H1 (cell line): ENCODE measurements around the gene TMEM252. TPM values are rescaled to one million over a fixed set of nuclear protein-coding genes. Genes with fewer than 3 reads are reported as not detected.

ENCODE experiments used
- CTCF ChIA-PET: fragments of 300-600 bp; sonication (Branson Sonifier 250); formaldehyde crosslinking; loops from one replicate; lab custom pipeline; 2021; ENCODE audit not compliant: partially characterized antibody; lab: Charles Lee
- POLR2A ChIA-PET: fragments of 300-600 bp; sonication (Branson Sonifier 250); formaldehyde crosslinking; loops from one replicate; lab custom pipeline; 2021; ENCODE audit warnings: inconsistent platforms; ENCODE audit not compliant: partially characterized antibody; lab: Charles Lee
- DNase-seq, 2 experiments: peaks; one replicate each; pipeline versions ENCODE4 v3.0.0 to v3.0.0-alpha.2; 2010 to 2022; ENCODE audit warnings: low spot score in 2 of 2, low read depth in 1 of 2, mixed read lengths in 1 of 2
- FAIRE-seq: peaks from 2 replicates; lab custom pipeline; 2011; peaks lifted over from hg19 to GRCh38; lab: Jason Lieb, UNC
- H2AFZ ChIP-seq: 2 replicates; pipeline ENCODE4 v1.8.1; 2012; ENCODE audit warnings: low read length, inconsistent platforms
- H2AK5ac ChIP-seq: 2 replicates; pipeline ENCODE4 v1.6.1; 2013; ENCODE audit warnings: low read depth, low read length
- H2BK120ac ChIP-seq: replicated peaks from 2 replicates; pipeline ENCODE3; 2013; ENCODE audit warnings: low read depth, low read length, inconsistent platforms
- H2BK12ac ChIP-seq: 2 replicates; pipeline ENCODE4 v1.6.1; 2013; ENCODE audit warnings: low read depth, low read length
- H2BK15ac ChIP-seq: 2 replicates; pipeline ENCODE4 v1.6.1; 2013; ENCODE audit warnings: low read length
- H2BK20ac ChIP-seq: 2 replicates; pipeline ENCODE4 v1.6.1; 2013; ENCODE audit warnings: low read length
- H2BK5ac ChIP-seq: 2 replicates; pipeline ENCODE4 v1.6.1; 2013; ENCODE audit warnings: low read depth, low read length
- H3K14ac ChIP-seq: 2 replicates; pipeline ENCODE4 v1.6.1; 2013; ENCODE audit warnings: inconsistent platforms; ENCODE audit not compliant: insufficient read length
- H3K18ac ChIP-seq: 2 replicates; pipeline ENCODE4 v1.6.1; 2013; ENCODE audit warnings: low read length; ENCODE audit errors: extremely low read depth
- H3K23ac ChIP-seq: 2 replicates; pipeline ENCODE4 v1.6.1; 2013; ENCODE audit warnings: inconsistent platforms; ENCODE audit not compliant: insufficient read length
- H3K23me2 ChIP-seq: 2 replicates; pipeline ENCODE4 v1.6.1; 2013; ENCODE audit warnings: low read depth, low read length
- H3K27ac ChIP-seq: 2 replicates; pipeline ENCODE4 v1.6.1; 2011; ENCODE audit warnings: low read depth, low read length, inconsistent platforms
- H3K27me3 ChIP-seq, 4 experiments: replicated peaks in 1 of 4; 1 replicate in 1 of 4; 2 replicates in 3 of 4; pipeline versions ENCODE4 v1.6.1 to v1.8.1; 2011 to 2013; ENCODE audit warnings: low read length in 3 of 4, mild to moderate bottlenecking in 3 of 4, inconsistent platforms in 2 of 4, mixed read lengths in 2 of 4, moderate library complexity in 1 of 4; ENCODE audit not compliant: control insufficient read depth in 3 of 4, insufficient read depth in 3 of 4; ENCODE audit errors: extremely low read depth in 1 of 4
- H3K36me3 ChIP-seq, 4 experiments: 2 replicates each; pipeline versions ENCODE4 v1.6.1 to v1.8.1; 2011 to 2013; ENCODE audit warnings: mild to moderate bottlenecking in 4 of 4, low read length in 3 of 4, moderate library complexity in 2 of 4, control low read depth in 1 of 4, inconsistent platforms in 1 of 4; ENCODE audit not compliant: insufficient read depth in 4 of 4, control insufficient read depth in 2 of 4
- H3K4ac ChIP-seq: replicated peaks from 2 replicates; pipeline ENCODE3; 2013; ENCODE audit warnings: low read length, low read depth, mixed read lengths, inconsistent platforms; ENCODE audit not compliant: insufficient read length
- H3K4me1 ChIP-seq, 4 experiments: replicated peaks in 1 of 4; 1 replicate in 1 of 4; 2 replicates in 3 of 4; pipeline versions ENCODE4 v1.6.1 to v1.8.1; 2011 to 2013; ENCODE audit warnings: low read length in 3 of 4, inconsistent platforms in 2 of 4, mixed read lengths in 1 of 4; ENCODE audit not compliant: insufficient read depth in 4 of 4, control insufficient read depth in 3 of 4
- H3K4me2 ChIP-seq, 2 experiments: 2 replicates each; pipeline versions ENCODE4 v1.6.1 to v1.8.1; 2011 to 2013; ENCODE audit warnings: low read depth in 2 of 2, low read length in 2 of 2, control low read depth in 1 of 2, inconsistent platforms in 1 of 2, mild to moderate bottlenecking in 1 of 2; ENCODE audit not compliant: insufficient read depth in 1 of 2
- H3K4me3 ChIP-seq, 4 experiments: fragments of 200-600, 300-600 bp in 1 of 4; sonication (generic), shearing (Covaris generic), sonication (Bioruptor Twin) in 1 of 4; 2 replicates each; pipeline versions ENCODE4 v1.5.1 to v1.8.1; 2011 to 2016; ENCODE audit warnings: low read length in 4 of 4, low read depth in 3 of 4, control low read depth in 2 of 4, inconsistent platforms in 2 of 4, mild to moderate bottlenecking in 2 of 4, mixed read lengths in 1 of 4, moderate library complexity in 1 of 4; ENCODE audit not compliant: insufficient read depth in 2 of 4; ENCODE audit errors: extremely low read depth in 1 of 4
- H3K56ac ChIP-seq: replicated peaks from 2 replicates; pipeline ENCODE3; 2013; ENCODE audit warnings: low read depth, mild to moderate bottlenecking, mixed read lengths, low read length, inconsistent platforms; ENCODE audit not compliant: insufficient read length
- H3K79me1 ChIP-seq: 2 replicates; pipeline ENCODE4 v1.6.1; 2013; ENCODE audit warnings: low read depth, low read length, control low read depth
- H3K79me2 ChIP-seq, 2 experiments: 2 replicates each; pipeline versions ENCODE4 v1.6.1 to v1.8.1; 2012 to 2013; ENCODE audit warnings: low read length in 2 of 2, mild to moderate bottlenecking in 2 of 2, inconsistent platforms in 1 of 2; ENCODE audit not compliant: insufficient read depth in 2 of 2, control insufficient read depth in 1 of 2
- H3K9ac ChIP-seq, 4 experiments: replicated peaks in 1 of 4; 1 replicate in 1 of 4; 2 replicates in 3 of 4; pipeline versions ENCODE4 v1.6.1 to v1.8.1; 2011 to 2013; ENCODE audit warnings: low read depth in 3 of 4, low read length in 3 of 4, control low read depth in 2 of 4, mild to moderate bottlenecking in 2 of 4, moderate library complexity in 2 of 4, inconsistent platforms in 1 of 4; ENCODE audit errors: extremely low read depth in 1 of 4
- H3K9me3 ChIP-seq, 2 experiments: 2 replicates each; pipeline versions ENCODE4 v1.6.1 to v1.8.1; 2012 to 2013; ENCODE audit warnings: mild to moderate bottlenecking in 2 of 2, moderate library complexity in 2 of 2, control low read depth in 1 of 2, inconsistent platforms in 1 of 2, low read depth in 1 of 2, low read length in 1 of 2, mixed read lengths in 1 of 2; ENCODE audit not compliant: insufficient read depth in 2 of 2
- H4K20me1 ChIP-seq, 2 experiments: replicated peaks in 1 of 2; 2 replicates each; pipeline versions ENCODE3 to v1.8.1; 2011 to 2013; ENCODE audit warnings: inconsistent platforms in 2 of 2, low read length in 2 of 2, mild to moderate bottlenecking in 1 of 2; ENCODE audit not compliant: insufficient read depth in 2 of 2, control insufficient read depth in 1 of 2
- H4K5ac ChIP-seq: 2 replicates; pipeline ENCODE4 v1.6.1; 2013; ENCODE audit warnings: low read length, low read depth, mixed read lengths, inconsistent platforms; ENCODE audit not compliant: insufficient read length
- H4K8ac ChIP-seq: 2 replicates; pipeline ENCODE4 v1.8.0; 2013; ENCODE audit warnings: mild to moderate bottlenecking, moderate library complexity, low read length, inconsistent platforms; ENCODE audit not compliant: insufficient read depth; ENCODE audit errors: extremely low read depth
- H4K91ac ChIP-seq: replicated peaks from 2 replicates; pipeline ENCODE3; 2013; ENCODE audit warnings: low read length, mixed read lengths, inconsistent platforms; ENCODE audit not compliant: insufficient read length
- BACH1 ChIP-seq: IDR thresholded peaks from 2 replicates; pipeline ENCODE4 v1.6.1; 2012; ENCODE audit warnings: low read length, improper control_type of control experiment
- CHD1 ChIP-seq: IDR thresholded peaks from 2 replicates; pipeline ENCODE4 v1.6.1; 2012; ENCODE audit warnings: low read depth, low read length, improper control_type of control experiment
- CTBP2 ChIP-seq: IDR thresholded peaks from 2 replicates; pipeline ENCODE4 v1.7.0; 2011; ENCODE audit warnings: borderline replicate concordance, mild to moderate bottlenecking, moderate library complexity, mixed read lengths, low read length; ENCODE audit not compliant: insufficient read depth, insufficient read length
- EGR1 ChIP-seq: IDR thresholded peaks from 2 replicates; pipeline ENCODE4 v1.6.1; 2011; ENCODE audit warnings: low read depth, low read length, borderline replicate concordance
- JUN ChIP-seq: IDR thresholded peaks from 2 replicates; pipeline ENCODE4 v1.6.1; 2011; ENCODE audit warnings: low read depth, mild to moderate bottlenecking, improper control_type of control experiment, low read length
- JUND ChIP-seq: IDR thresholded peaks from 2 replicates; pipeline ENCODE4 v1.6.1; 2011; ENCODE audit warnings: mild to moderate bottlenecking, improper control_type of control experiment, low read length
- KDM1A ChIP-seq: fragments of 200-600, 300-600 bp; sonication (generic); IDR thresholded peaks from 2 replicates; pipeline ENCODE4 v1.7.1; 2016; ENCODE audit warnings: mild to moderate bottlenecking, low read length, borderline replicate concordance
- KDM5A ChIP-seq: fragments of 200-600 bp; IDR thresholded peaks from 2 replicates; pipeline ENCODE4 v1.7.1; 2012; ENCODE audit warnings: mild to moderate bottlenecking, low read length, inconsistent platforms, mixed read lengths
- MAFK ChIP-seq: IDR thresholded peaks from 2 replicates; pipeline ENCODE4 v1.6.1; 2012; ENCODE audit warnings: low read depth, mild to moderate bottlenecking, improper control_type of control experiment, low read length
- POLR2A ChIP-seq, 2 experiments: IDR thresholded peaks; 1 replicate in 1 of 2; 2 replicates in 1 of 2; pipeline ENCODE4 v1.6.1; 2011; ENCODE audit warnings: low read depth in 2 of 2, low read length in 2 of 2, mild to moderate bottlenecking in 2 of 2; ENCODE audit errors: control extremely low read depth in 1 of 2
- RAD21 ChIP-seq, 2 experiments: IDR thresholded peaks in 1 of 2; conservative IDR thresholded peaks in 1 of 2; 2 replicates each; pipeline ENCODE4 v1.6.1; 2011; ENCODE audit warnings: low read depth in 2 of 2, low read length in 2 of 2, improper control_type of control experiment in 1 of 2, inconsistent platforms in 1 of 2, mild to moderate bottlenecking in 1 of 2, moderate library complexity in 1 of 2
- SIRT6 ChIP-seq: IDR thresholded peaks from one replicate; pipeline ENCODE4 v1.7.1; 2012; ENCODE audit warnings: low read length, inconsistent platforms
- SP1 ChIP-seq: IDR thresholded peaks from 2 replicates; pipeline ENCODE4 v1.6.1; 2011; ENCODE audit warnings: low read depth, low read length
- ZNF274 ChIP-seq: IDR thresholded peaks from 2 replicates; pipeline ENCODE4 v1.7.0; 2012; ENCODE audit warnings: low read length, borderline replicate concordance; ENCODE audit errors: extremely low read depth
- WGBS, 2 experiments: shearing (Covaris generic) in 1 of 2; methylation state at CpG; one replicate each; pipeline versions ENCODE4 v1.1.6 to v1.1.7; 2013 to 2015; ENCODE audit warnings: low lambda C conversion rate in 2 of 2, mixed read lengths in 2 of 2, inconsistent platforms in 1 of 2, low coverage in 1 of 2, missing lambda C conversion rate in 1 of 2; ENCODE audit not compliant: insufficient replicate concordance in 2 of 2, insufficient coverage in 1 of 2, insufficient read length in 1 of 2; ENCODE audit errors: extremely low coverage in 1 of 2, missing lambda C conversion rate in 1 of 2; 5-methylcytosine and 5-hydroxymethylcytosine counted together
- polyA plus RNA-seq, 7 experiments: library from polyadenylated mRNA; depleted of rRNA in 3 of 7; stranded (reverse) in 5 of 7; unstranded in 2 of 7; fragments of >200 nt in 5 of 7; fragments of 200-250 nt in 2 of 7; gene quantifications; 1 replicate in 5 of 7; 2 replicates in 1 of 7; 4 replicates in 1 of 7; pipeline versions ENCODE4 v1.2.1 to v1.2.3, GENCODE V29; 2011 to 2013; ENCODE audit warnings: missing spikeins in 2 of 7, mixed read lengths in 2 of 7
- total RNA-seq: library from RNA; stranded (reverse); fragmentation: NEBNext Ultra II Directional; extraction: Animal tissue kit (Norgen Biotek cat#: 25700); gene quantifications from 2 replicates; pipeline ENCODE4 v1.2.1, GENCODE V29; 2021

Gene TMEM252
- total and polyA plus RNA-seq, 2 of the 8 experiments (the other 6 are each of a cell fraction or from before 2014, with no cell fraction given), result not detected

- Histone ChIP-seq H2BK120ac (no peak overlapping the region), H4K20me1 (no peaks in the 10 kb centered on the region), H3K79me2 (no peaks in the 10 kb centered on the region), H2AFZ (no peak overlapping the region), H3K9ac (no peak overlapping the region), H3K23me2 (no peaks in the 10 kb centered on the region), H3K4me1 (peaks cover 0 to 3% (median 1%) of the 10 kb centered on the region in 4 experiments; a peak in 2 of 7 replicates), H3K79me1 (no peaks in the 10 kb centered on the region), H2BK12ac (no peak overlapping the region), H3K4ac (no peak overlapping the region), H3K4me2 (no peak overlapping the region), H2AK5ac (no peak overlapping the region), H2BK15ac (no peak overlapping the region), H3K4me3 (no peak overlapping the region), H3K27me3 (peaks cover 0 to 4% (median 0%) of the 10 kb centered on the region in 4 experiments; a peak in 1 of 7 replicates), H3K18ac (no peak overlapping the region), H4K91ac (no peak overlapping the region), H3K27ac (no peak overlapping the region), H4K8ac (no peak overlapping the region), H3K23ac (no peak overlapping the region), H2BK5ac (no peak overlapping the region), H3K36me3 (no peaks in the 10 kb centered on the region), H3K56ac (no peak overlapping the region), H4K5ac (no peak overlapping the region), H3K14ac (no peak overlapping the region), H3K9me3 (no peaks in the 10 kb centered on the region), H2BK20ac (no peak overlapping the region)
- ChIA-PET POLR2A (no interaction called here), CTCF (interaction anchor here (0.7 kb wide), 1 partner anchor 117 kb away, joined by 3 read pairs; no protein-coding TSS in a partner anchor)
- no peak for DNase-seq
- WGBS, 2 experiments, result 86% methylated on average over 3 of the region's 3 CpGs; no CpG with 5 or more reads in 1 of the 2 experiments
- FAIRE-seq, result no peak
- TF ChIP-seq POLR2A (IDR thresholded peaks at IDR 0.05; ENCODE audit: control extremely low read depth in 1 of 2, low read depth in 2 of 2, low read length in 2 of 2) (no peak), KDM5A (no peak), JUN (no peak), MAFK (no peak), SIRT6 (no peak), SP1 (no peak), CTBP2 (no peak), KDM1A (no peak), ZNF274 (no peak), JUND (no peak), CHD1 (no peak), RAD21 (IDR thresholded peaks at IDR 0.05 in 1 of 2, conservative IDR thresholded peaks at IDR 0.05 in 1 of 2; ENCODE audit: low read depth in 2 of 2, low read length in 2 of 2) (no peak), EGR1 (no peak), BACH1 (no peak)
Measured at GRCh38 chr9:68552700-68553476, 12.2 kb upstream of the TMEM252 start.
